Measurements from ENCODE around the gene GET4.
"Not testable (repeated sequence)": the region's sequence is repeated elsewhere in the genome, so short reads cannot be mapped to it uniquely, and the experiment has no call there.

The GET4 gene

DNA sequence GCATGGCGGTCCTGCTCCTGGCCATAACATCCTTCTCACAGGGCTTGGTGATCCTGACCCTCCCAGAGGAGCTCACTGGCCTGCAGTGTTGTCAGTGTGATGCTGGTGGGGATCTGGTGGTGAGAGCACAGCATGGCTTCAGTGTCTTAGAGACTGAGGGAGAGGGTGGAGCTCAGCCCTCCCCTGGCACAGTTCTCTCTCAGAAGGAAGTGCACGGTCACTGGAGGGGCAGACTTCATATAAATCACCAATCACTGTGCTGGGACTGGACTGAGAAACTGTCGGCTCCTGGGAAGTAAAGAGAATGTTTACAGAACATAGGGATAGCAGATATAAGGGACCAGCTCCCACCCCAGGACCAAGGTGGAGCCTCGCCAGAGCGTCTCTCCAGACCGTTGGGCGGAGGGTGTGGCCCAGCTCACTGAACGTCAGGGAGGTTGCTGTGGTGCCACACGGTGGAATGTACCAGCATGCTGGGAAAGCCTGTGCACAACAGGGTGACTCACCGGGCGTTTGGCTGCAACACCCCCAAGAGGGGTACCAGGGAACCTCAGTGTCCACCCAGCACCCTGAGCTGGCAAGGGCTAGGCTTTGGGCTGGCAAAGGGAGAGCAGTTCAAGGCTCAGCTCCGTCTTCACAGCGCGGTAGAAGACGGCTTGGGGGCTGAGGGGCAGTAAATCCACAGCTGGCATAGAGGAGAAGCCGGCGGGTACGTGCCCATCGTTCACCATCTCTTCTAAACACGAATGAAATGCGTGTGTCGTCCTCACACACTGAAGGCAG lies 8.8 kb upstream of the GET4 start:
- in situ Hi-C loops (cut with HindIII; ENCODE audit: low sequenced_read_pairs): no loop called here

DNA sequence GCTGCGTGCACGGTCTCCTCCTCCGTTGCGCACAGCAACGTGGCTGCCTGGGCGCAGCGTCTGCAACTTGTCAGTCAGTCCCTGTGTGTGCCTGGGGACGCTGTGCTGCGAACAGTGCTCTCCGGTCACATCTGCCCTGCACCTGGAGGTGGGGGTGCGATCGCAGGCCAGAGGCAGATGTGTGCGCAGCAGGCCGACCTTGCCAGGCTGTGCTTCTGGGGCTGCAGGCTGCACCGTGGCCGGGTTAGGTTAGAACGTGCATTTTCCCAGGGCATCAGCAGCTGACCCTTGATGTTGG lies 8.2 kb upstream of the GET4 start:
- in situ Hi-C loops (cut with HindIII; ENCODE audit: low sequenced_read_pairs): no loop called here

DNA sequence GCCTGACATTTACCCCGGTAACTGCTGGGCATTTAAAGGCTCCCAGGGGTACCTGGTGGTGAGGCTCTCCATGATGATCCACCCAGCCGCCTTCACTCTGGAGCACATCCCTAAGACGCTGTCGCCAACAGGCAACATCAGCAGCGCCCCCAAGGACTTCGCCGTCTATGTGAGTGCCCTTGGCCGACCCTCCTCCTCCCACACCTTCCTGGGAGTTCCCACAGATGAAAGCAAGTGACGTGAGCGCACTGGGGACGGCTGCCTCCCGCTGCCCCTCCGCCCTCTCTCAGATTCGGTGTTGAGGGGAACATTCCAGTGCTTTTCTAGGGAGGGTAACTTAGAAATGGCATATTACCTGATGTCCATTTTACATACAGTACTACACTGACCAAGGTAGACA lies 7.0 kb upstream of the GET4 start:
- in situ Hi-C loops (cut with HindIII; ENCODE audit: low sequenced_read_pairs): no loop called here

DNA sequence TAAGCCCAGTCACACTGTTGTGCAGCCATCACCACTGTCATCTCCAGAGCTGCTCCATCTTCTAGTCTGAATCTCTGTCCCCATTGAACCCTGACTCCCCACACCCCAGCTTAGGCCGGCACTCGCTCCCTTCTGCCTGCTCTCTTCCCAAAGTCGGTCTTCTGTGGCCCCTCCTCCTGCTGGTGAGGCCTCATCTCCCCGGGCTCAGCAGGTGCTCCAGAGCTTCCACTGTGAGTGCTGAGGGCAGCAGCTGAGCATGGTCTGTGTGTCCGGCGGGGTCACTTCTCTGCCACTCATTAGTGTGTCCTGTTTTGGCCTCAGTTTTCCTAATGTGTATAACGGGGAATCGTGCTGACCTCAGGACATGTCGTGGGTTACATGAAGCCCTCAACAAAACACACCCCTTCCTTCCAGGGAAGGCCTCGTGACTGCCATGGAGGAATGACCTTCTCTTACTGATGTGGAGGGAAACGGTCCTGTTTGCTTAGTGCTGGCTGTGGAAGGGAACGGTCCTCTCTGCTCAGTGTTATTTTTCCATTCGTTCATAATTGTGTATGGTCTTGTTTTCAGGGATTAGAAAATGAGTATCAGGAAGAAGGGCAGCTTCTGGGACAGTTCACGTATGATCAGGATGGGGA lies 4.3 kb upstream of the GET4 start:
- in situ Hi-C loops (cut with HindIII; ENCODE audit: low sequenced_read_pairs): no loop called here

DNA sequence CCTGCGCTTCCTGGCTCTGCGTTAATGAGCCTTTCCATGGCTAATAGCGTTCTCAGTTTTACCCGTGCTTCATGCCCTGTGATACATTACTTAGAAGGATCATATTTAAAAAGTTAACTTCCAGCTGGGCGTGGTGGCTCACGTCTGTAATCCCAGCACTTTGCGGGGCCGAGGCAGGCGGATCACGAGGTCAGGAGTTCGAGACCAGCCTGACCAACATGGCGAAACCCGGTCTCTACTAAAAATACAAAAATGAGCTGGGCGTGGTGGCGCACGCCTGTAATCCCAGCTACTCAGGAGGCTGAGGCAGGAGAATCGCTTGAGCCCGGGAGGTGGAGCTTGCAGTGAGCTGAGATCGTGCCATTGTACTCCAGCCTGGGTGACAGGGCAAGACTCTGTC lies 3.7 kb upstream of the GET4 start:
- in situ Hi-C loops (cut with HindIII; ENCODE audit: low sequenced_read_pairs): not testable (repeated sequence)

DNA sequence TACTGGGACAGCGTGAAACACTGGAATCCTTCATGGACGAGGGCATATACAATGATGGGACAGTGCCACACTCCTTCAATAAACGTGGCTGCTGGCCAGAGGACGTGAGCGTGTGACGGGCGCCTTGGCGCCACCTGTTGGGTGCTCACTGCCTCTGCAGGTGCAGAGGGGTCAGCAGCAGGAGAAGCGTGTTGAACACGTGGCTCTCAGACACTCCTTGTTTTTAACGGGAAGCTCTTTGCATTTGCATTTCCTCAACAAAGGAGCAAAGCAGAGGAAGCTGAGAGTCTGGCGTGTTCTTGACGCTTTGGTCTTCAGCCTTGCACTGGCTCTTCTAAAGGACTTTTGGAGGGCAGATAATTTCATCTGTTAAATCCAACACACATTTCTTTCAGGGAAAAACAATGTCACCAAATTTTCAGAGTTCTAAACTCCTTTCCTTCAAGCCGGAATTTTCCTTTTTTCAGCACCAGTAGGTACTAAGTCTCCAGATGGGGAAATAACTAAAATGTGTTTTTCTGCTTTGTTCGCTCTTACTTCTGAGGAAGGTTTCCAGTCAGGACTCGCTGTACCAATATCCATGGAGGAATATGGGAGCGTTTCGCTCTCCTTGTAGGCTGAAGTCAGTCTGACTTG lies 2.9 kb upstream of the GET4 start:
- in situ Hi-C loops (cut with HindIII; ENCODE audit: low sequenced_read_pairs): no loop called here

- in situ Hi-C loops (cut with HindIII; ENCODE audit: low sequenced_read_pairs): no loop called here
Observed at GRCh38 chr7:874031-874749, 2.2 kb upstream of the GET4 start.

DNA sequence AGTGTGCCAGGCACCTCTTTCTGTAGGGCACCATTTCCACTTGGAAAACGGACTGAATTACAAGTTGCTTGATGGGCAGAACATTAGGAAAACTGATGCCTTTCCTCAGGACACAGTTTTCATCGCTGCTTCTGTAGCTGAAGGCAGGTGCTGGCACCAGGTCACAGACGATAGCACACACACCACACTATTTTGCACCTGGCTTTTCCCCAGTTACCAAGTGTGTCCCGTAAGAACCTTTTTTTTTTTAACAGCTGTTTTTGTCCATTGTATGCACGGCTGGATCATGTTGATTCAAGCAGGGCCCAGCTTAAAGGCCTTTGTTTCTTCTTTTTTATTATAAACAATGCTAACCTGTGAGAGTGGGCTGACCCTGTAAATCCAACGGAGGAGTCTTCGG lies 1.3 kb upstream of the GET4 start:
- in situ Hi-C loops (cut with HindIII; ENCODE audit: low sequenced_read_pairs): no loop called here

- in situ Hi-C loops (cut with HindIII; ENCODE audit: low sequenced_read_pairs): no loop called here
Observed at GRCh38 chr7:875476-876076, 778 bp upstream of the GET4 start.

GRCh38 chr7:876972-877311 lies 588 bp downstream of the GET4 start:
- in situ Hi-C loops (cut with HindIII; ENCODE audit: low sequenced_read_pairs): no loop called here

- in situ Hi-C loops (cut with HindIII; ENCODE audit: low sequenced_read_pairs): no loop called here
Observed at GRCh38 chr7:877312-878232, 1.2 kb downstream of the GET4 start.

GRCh38 chr7:879093-879492 lies 2.7 kb downstream of the GET4 start:
- in situ Hi-C loops (cut with HindIII; ENCODE audit: low sequenced_read_pairs): no loop called here

GRCh38 chr7:879706-880105 lies 3.4 kb downstream of the GET4 start:
- in situ Hi-C loops (cut with HindIII; ENCODE audit: low sequenced_read_pairs): no loop called here

DNA sequence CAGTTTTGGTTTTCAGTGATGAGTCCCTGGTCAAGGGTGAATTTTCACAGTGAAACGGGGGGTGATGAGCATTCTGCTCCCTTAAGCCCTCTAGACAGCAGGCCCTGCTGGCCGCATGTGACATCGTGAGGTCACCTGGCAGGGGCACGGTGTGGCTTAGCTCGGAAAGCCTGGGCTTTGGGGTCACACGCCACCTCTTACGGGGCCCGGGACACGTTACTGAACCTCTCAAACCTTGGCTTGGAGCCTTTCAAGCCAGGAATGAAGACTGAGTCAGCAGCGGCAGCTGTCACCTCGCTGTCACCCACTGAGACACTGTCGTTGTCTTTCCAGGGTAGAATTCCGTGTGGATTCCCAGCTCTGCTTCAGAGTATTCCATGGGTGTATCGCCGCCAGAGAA lies 4.1 kb downstream of the GET4 start:
- in situ Hi-C loops (cut with HindIII; ENCODE audit: low sequenced_read_pairs): no loop called here

GRCh38 chr7:881441-882234 lies 5.3 kb downstream of the GET4 start:
- in situ Hi-C loops (cut with HindIII; ENCODE audit: low sequenced_read_pairs): no loop called here

- in situ Hi-C loops (cut with HindIII; ENCODE audit: low sequenced_read_pairs): no loop called here
Observed at GRCh38 chr7:882336-883035, 6.1 kb downstream of the GET4 start.

DNA sequence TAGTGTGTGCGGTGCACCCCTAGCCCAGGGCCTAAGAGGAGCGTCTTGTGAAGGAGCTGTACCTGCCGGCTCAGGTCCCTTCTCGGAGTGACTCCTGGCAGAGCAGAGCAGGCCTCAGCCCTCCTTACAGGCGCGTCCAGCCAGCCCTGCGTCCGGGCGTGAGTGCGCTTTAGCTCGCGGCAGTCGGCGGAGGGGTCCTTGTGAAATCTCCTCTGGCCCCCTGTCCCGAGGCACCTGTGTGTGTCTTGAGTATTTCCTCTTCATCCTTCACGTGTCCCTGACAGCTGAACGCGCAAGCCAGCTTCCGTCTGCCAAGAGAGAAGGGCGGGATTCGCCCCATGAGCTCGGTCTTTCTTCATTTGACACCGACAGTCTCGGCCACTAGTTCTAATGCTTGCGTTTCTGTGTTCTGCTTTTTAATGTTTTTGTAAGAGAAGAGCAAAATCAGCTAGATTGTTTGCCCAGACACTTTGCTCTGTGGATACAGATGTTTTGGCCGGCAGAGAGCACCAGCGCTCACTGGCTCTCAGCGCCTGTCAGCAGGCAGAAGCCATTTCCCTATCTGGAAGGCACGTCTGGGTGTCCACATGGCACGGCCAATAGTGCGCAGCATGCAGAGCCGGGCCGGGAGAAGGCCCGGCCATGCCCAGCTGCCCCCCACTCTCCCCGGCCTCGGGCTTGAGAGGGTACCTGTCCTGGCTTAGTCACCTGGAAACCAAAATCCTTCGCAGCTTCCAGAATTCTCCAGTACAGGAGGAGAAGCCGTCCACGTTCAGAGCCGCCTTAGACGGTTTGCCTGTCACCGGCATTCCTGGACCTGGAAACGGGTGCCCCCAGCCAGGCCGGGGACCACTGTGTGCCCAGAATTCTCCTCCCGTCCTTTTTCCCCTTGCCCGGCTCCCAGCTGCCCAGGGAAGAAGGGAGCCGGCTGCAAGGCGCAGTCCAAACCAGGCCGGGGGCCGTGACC lies 7.0 kb downstream of the GET4 start:
- in situ Hi-C loops (cut with HindIII; ENCODE audit: low sequenced_read_pairs): no loop called here

All from endothelial cell of hepatic sinusoid (primary cell).